22Rv1 (cell line): ENCODE results near the gene PDK2.

Experiments
- H3K27ac ChIP-seq: fragments of 450-650 bp; 2 replicates; pipeline ENCODE4 v1.5.1; 2017
- CTCF ChIP-seq: fragments of 450-650 bp; IDR thresholded peaks from 2 replicates; pipeline ENCODE4 v1.5.1; 2017; ENCODE audit warnings: mild to moderate bottlenecking
- ZFX ChIP-seq: fragments of 450-650 bp; IDR thresholded peaks from 2 replicates; pipeline ENCODE4 v1.6.1; 2017; ENCODE audit warnings: antibody characterized with exemption, borderline replicate concordance

The PDK2 gene

GRCh38 chr17:50096758-50097157 lies 1.6 kb downstream of the PDK2 start:
- H3K27ac ChIP-seq: no peak overlapping the region
- TF ChIP-seq ZFX (no peak), CTCF (no peak)

- TF ChIP-seq CTCF (no peak), ZFX (no peak)
- no peak overlapping the region for H3K27ac ChIP-seq
These were observed 2.3 kb downstream of the PDK2 start for GRCh38 chr17:50097455-50097854.

GRCh38 chr17:50097926-50098325 lies 2.8 kb downstream of the PDK2 start:
- no peak overlapping the region for H3K27ac ChIP-seq
- TF ChIP-seq CTCF: no peak
- TF ChIP-seq ZFX: no peak

GRCh38 chr17:50098583-50098982 lies 3.4 kb downstream of the PDK2 start:
- H3K27ac ChIP-seq: no peak overlapping the region
- no peak for TF ChIP-seq ZFX
- no peak for TF ChIP-seq CTCF

GRCh38 chr17:50099003-50099402 lies 3.9 kb downstream of the PDK2 start:
- no peak overlapping the region for H3K27ac ChIP-seq
- no peak for TF ChIP-seq ZFX
- no peak for TF ChIP-seq CTCF

- TF ChIP-seq ZFX (no peak), CTCF (no peak)
- no peak overlapping the region for H3K27ac ChIP-seq
These were observed 5.3 kb downstream of the PDK2 start for GRCh38 chr17:50100480-50100883.

- TF ChIP-seq CTCF (no peak), ZFX (no peak)
- no peak overlapping the region for H3K27ac ChIP-seq
These were observed 5.8 kb downstream of the PDK2 start for GRCh38 chr17:50100921-50101345.
